Panc1 (cell line): ENCODE data around the gene TMEFF2. TPM values are rescaled to one million over a fixed set of nuclear protein-coding genes. Genes with fewer than 3 reads are reported as not detected.

ENCODE experiments used
- ATAC-seq: fragments of 200-7000 bp; cut with Tn5 transposase; 2 replicates; pipeline ENCODE4 v1.9.1; 2020; ENCODE audit warnings: mild to moderate bottlenecking, moderate library complexity
- BruUV-seq: library from RNA; stranded (reverse); fragments of 400-500 nt; replicated peaks from 2 replicates; lab custom pipeline; 2021; lab: Mats Ljungman, UMichigan
- CTCF ChIA-PET: fragments of 300-600 bp; sonication (Branson Sonifier 250); formaldehyde crosslinking; loops from one replicate; lab custom pipeline; 2022; ENCODE audit warnings: antibody characterized with exemption; lab: Charles Lee
- POLR2A ChIA-PET: fragments of 300-600 bp; sonication (Branson Sonifier 250); formaldehyde crosslinking; loops from one replicate; lab custom pipeline; 2022; ENCODE audit warnings: antibody characterized with exemption; lab: Charles Lee
- DNase-seq: peaks from one replicate; pipeline ENCODE4 v3.0.0-alpha.2; 2010; ENCODE audit warnings: low read depth, low spot score
- H3K27ac ChIP-seq: 2 replicates; pipeline ENCODE4 v1.5.1; 2011; ENCODE audit warnings: mild to moderate bottlenecking, low read length, inconsistent platforms
- H3K27me3 ChIP-seq: fragments of 200-500 bp; sonication (Bioruptor generic); 2 replicates; pipeline ENCODE4 v1.6.0; 2014; ENCODE audit warnings: low read length, inconsistent platforms; ENCODE audit not compliant: control insufficient read depth, insufficient read depth
- H3K36me3 ChIP-seq: fragments of 200-500 bp; sonication (Bioruptor generic); 2 replicates; pipeline ENCODE4 v1.5.1; 2014; ENCODE audit warnings: inconsistent platforms, mild to moderate bottlenecking, low read length, moderate library complexity; ENCODE audit not compliant: control insufficient read depth, insufficient read depth
- H3K4me1 ChIP-seq: 2 replicates; pipeline ENCODE4 v1.5.1; 2011; ENCODE audit warnings: inconsistent platforms, mild to moderate bottlenecking, low read length, moderate library complexity; ENCODE audit not compliant: control insufficient read depth, insufficient read depth
- H3K4me3 ChIP-seq, 2 experiments: 2 replicates each; pipeline ENCODE4 v1.5.1; 2011 to 2012; ENCODE audit warnings: low read depth in 2 of 2, low read length in 2 of 2, mild to moderate bottlenecking in 2 of 2, inconsistent platforms in 1 of 2, moderate library complexity in 1 of 2
- H3K9me3 ChIP-seq: fragments of 200-500 bp; sonication (Bioruptor generic); 2 replicates; pipeline ENCODE4 v1.5.1; 2014; ENCODE audit warnings: low read depth, mild to moderate bottlenecking, inconsistent platforms, low read length, moderate library complexity; ENCODE audit not compliant: control insufficient read depth, insufficient read depth
- POLR2AphosphoS5 ChIP-seq: IDR thresholded peaks from 2 replicates; pipeline ENCODE4 v1.6.1; 2012; ENCODE audit warnings: mild to moderate bottlenecking, low read depth, low read length, moderate library complexity
- SIN3A ChIP-seq: IDR thresholded peaks from 2 replicates; pipeline ENCODE4 v1.6.1; 2012; ENCODE audit warnings: low read depth, mild to moderate bottlenecking, low read length, moderate library complexity, borderline replicate concordance; ENCODE audit not compliant: insufficient read depth
- TCF7L2 ChIP-seq: IDR thresholded peaks from 2 replicates; pipeline ENCODE4 v1.6.1; 2011; ENCODE audit warnings: mild to moderate bottlenecking, low read depth, low read length, inconsistent platforms
- in situ Hi-C: cut with HindIII; loops from 2 replicates; pipeline ENCODE4 v1.10.0; 2016; ENCODE audit warnings: low sequenced_read_pairs, low pct_unique_long_range_greater_than_20kb
- intact Hi-C: fragments of 100-400 bp; cut with micrococcal nuclease; formaldehyde crosslinking; loops from one replicate; pipeline ENCODE4 v1.10.0; 2022; ENCODE audit not compliant: unreplicated experiment
- total RNA-seq: library from RNA; stranded (reverse); gene quantifications from one replicate; pipeline ENCODE4 v1.2.1, GENCODE V29; 2021; ENCODE audit not compliant: unreplicated experiment
- TF ChIP-seq, protein P1 (sequence below): fragments of 450-650 bp; IDR thresholded peaks from 2 replicates; pipeline ENCODE4 v1.5.1; 2017; ENCODE audit warnings: mild to moderate bottlenecking
- TF ChIP-seq, protein P2 (sequence below), 2 experiments: IDR thresholded peaks; 2 replicates each; pipeline ENCODE4 v1.6.1; 2011 to 2012; ENCODE audit warnings: low read depth in 2 of 2, control low read depth in 1 of 2, low read length in 1 of 2, mild to moderate bottlenecking in 1 of 2, moderate library complexity in 1 of 2; ENCODE audit not compliant: insufficient read depth in 1 of 2

The TMEFF2 gene
- total RNA-seq, 1 experiment from 2014 or later, result 1.5 TPM

DNA sequence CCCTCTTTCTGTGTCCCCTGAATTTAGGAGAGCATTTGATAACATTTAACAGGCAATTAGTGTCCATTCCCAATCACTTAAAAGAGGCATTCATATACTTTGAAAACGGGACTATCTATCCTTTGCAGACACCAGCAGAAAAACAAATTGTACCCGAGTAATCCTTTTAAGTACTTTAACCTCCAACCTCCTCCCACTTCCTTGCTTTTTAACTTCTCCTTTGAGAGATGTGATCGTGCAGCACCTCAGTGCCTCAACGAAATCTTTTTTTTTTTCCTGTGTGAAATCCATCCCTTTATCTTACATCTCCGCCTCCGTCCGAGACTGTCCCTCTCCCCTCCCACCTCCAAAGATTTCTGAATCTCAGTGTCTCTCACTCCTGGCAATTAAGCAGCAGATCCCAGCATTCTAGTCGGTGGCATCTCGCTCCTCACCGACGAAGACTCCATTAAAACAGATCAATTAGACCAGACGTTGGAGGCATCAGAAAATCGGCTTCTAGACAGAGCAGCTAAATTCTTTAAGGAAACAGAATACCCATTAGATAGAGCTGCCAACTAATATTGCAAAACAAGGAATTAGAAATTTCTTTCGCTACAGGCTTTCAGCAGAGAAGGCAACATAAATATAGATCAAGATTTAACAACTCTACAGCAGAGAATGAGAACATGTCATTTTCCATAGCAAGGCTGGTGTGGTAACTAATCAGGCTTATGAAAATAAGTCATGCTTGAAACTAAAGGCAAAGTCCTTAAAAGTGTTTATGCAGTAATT is 1.9 kb upstream of the TMEFF2 start:
- Histone ChIP-seq H3K36me3 (no peaks in the 10 kb centered on the region), H3K4me1 (peaks cover 7% of the 10 kb centered on the region), H3K4me3 (peak overlapping the region; percentile 51 to 69), H3K27ac (no peak overlapping the region), H3K27me3 (peaks cover 25% of the 10 kb centered on the region), H3K9me3 (no peaks in the 10 kb centered on the region)
- TF ChIP-seq TCF7L2, result no peak
- no peak for TF ChIP-seq POLR2AphosphoS5
- TF ChIP-seq SIN3A, result no peak
- TF ChIP-seq, protein P1, sequence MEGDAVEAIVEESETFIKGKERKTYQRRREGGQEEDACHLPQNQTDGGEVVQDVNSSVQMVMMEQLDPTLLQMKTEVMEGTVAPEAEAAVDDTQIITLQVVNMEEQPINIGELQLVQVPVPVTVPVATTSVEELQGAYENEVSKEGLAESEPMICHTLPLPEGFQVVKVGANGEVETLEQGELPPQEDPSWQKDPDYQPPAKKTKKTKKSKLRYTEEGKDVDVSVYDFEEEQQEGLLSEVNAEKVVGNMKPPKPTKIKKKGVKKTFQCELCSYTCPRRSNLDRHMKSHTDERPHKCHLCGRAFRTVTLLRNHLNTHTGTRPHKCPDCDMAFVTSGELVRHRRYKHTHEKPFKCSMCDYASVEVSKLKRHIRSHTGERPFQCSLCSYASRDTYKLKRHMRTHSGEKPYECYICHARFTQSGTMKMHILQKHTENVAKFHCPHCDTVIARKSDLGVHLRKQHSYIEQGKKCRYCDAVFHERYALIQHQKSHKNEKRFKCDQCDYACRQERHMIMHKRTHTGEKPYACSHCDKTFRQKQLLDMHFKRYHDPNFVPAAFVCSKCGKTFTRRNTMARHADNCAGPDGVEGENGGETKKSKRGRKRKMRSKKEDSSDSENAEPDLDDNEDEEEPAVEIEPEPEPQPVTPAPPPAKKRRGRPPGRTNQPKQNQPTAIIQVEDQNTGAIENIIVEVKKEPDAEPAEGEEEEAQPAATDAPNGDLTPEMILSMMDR, result no peak
- TF ChIP-seq, protein P2, sequence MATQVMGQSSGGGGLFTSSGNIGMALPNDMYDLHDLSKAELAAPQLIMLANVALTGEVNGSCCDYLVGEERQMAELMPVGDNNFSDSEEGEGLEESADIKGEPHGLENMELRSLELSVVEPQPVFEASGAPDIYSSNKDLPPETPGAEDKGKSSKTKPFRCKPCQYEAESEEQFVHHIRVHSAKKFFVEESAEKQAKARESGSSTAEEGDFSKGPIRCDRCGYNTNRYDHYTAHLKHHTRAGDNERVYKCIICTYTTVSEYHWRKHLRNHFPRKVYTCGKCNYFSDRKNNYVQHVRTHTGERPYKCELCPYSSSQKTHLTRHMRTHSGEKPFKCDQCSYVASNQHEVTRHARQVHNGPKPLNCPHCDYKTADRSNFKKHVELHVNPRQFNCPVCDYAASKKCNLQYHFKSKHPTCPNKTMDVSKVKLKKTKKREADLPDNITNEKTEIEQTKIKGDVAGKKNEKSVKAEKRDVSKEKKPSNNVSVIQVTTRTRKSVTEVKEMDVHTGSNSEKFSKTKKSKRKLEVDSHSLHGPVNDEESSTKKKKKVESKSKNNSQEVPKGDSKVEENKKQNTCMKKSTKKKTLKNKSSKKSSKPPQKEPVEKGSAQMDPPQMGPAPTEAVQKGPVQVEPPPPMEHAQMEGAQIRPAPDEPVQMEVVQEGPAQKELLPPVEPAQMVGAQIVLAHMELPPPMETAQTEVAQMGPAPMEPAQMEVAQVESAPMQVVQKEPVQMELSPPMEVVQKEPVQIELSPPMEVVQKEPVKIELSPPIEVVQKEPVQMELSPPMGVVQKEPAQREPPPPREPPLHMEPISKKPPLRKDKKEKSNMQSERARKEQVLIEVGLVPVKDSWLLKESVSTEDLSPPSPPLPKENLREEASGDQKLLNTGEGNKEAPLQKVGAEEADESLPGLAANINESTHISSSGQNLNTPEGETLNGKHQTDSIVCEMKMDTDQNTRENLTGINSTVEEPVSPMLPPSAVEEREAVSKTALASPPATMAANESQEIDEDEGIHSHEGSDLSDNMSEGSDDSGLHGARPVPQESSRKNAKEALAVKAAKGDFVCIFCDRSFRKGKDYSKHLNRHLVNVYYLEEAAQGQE (IDR thresholded peaks at IDR 0.05; ENCODE audit: insufficient read depth in 1 of 2, low read depth in 2 of 2, low read length in 1 of 2), result no peak
- intact Hi-C loops (no loop called here), in situ Hi-C loops (no loop called here)
- no peak for DNase-seq
- BruUV-seq, result no TSS peak
- CTCF ChIA-PET, result no interaction called here
- POLR2A ChIA-PET, result no interaction called here
- ATAC-seq, result no peak

DNA sequence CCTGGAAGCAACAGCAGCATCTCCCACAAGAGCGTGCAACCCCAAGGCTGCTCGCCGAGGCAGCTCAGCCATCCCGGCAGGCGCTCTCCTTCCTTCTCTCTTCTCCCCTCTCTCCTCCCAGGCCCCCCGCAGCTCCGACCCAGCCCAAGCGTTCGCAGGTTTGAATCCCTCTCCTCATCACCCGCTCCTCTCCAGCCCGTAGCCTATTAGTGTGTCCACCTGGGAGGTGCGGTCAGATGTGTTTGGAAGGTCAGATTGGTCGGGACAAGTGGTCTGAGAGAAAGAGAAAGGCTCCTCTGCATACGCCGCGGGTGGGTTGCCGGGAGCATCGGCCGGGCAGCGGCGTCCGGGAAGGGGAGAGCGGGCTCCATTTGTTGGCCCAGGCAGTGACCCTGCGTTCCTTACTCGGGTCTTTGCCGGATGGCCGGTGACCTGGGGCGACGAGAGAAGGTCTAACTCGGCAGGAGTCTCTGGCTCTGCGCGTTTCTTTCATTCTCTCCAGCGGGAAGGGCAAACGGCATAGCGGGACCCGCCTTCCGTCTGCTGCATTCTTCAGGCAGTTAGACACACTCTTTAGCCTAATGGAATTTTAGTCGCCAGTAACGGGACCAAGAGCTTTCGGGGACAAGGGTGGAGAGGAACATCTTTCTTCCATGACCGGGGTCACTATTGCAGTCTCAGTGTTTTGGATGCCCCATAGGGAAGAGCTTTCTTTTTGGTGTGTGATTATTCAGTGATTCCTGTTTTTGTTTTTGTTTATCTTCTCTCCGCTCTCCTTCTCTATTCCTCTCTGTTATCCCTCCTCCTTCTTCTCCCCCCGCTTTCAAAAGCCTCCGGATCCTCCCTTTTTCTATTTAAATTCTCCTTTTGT is 1.1 kb upstream of the TMEFF2 start:
- H3K27ac ChIP-seq, result no peak overlapping the region

More for the DNA sequence above, 1.1 kb upstream of the TMEFF2 start:
- ATAC-seq (peak; percentile 66), DNase-seq (no peak)
- Histone ChIP-seq H3K4me1 (peaks cover 7% of the 10 kb centered on the region), H3K27me3 (peaks cover 25% of the 10 kb centered on the region), H3K9me3 (no peaks in the 10 kb centered on the region), H3K36me3 (no peaks in the 10 kb centered on the region), H3K4me3 (peak overlapping the region; percentile 51 to 69)
- POLR2A ChIA-PET, result no interaction called here
- CTCF ChIA-PET, result no interaction called here
- TF ChIP-seq, protein P1, result no peak
- TF ChIP-seq, protein P2 (IDR thresholded peaks at IDR 0.05; ENCODE audit: insufficient read depth in 1 of 2, low read depth in 2 of 2, low read length in 1 of 2), result no peak
- no peak for TF ChIP-seq POLR2AphosphoS5
- TF ChIP-seq TCF7L2, result no peak
- TF ChIP-seq SIN3A, result no peak
- BruUV-seq, result no TSS peak
- intact Hi-C loops (no loop called here), in situ Hi-C loops (no loop called here)
